Type B pancreatic cell (in vitro differentiated cells): ENCODE data around the gene UBA52. TPM values are rescaled to one million over a fixed set of nuclear protein-coding genes. Genes with fewer than 3 reads are reported as not detected.
A peak's percentile ranks its signal among the peaks of the same experiment; 100 is the strongest.
"Not testable (repeated sequence)": the region's sequence is repeated elsewhere in the genome, so short reads cannot be mapped to it uniquely, and the experiment has no call there.

Experiments
- DNase-seq: peaks from one replicate; pipeline ENCODE4 v3.0.0; 2021; ENCODE audit warnings: mixed read lengths; ENCODE audit not compliant: unreplicated experiment; ENCODE audit errors: extremely low spot score
- H3K27ac Mint-ChIP-seq: 2 replicates; pipeline ENCODE4 v1.8.0; 2021; ENCODE audit warnings: mild to moderate bottlenecking, mixed read lengths
- H3K27me3 Mint-ChIP-seq: 2 replicates; pipeline ENCODE4 v1.8.0; 2021; ENCODE audit warnings: mixed read lengths
- H3K36me3 Mint-ChIP-seq: 2 replicates; pipeline ENCODE4 v1.8.0; 2021; ENCODE audit warnings: mixed read lengths
- H3K4me1 Mint-ChIP-seq: one replicate; pipeline ENCODE4 v1.8.0; 2021; ENCODE audit warnings: mixed read lengths; ENCODE audit not compliant: unreplicated experiment
- H3K4me3 Mint-ChIP-seq: 2 replicates; pipeline ENCODE4 v1.8.0; 2021; ENCODE audit warnings: mild to moderate bottlenecking, mixed read lengths
- H3K9me3 Mint-ChIP-seq: 2 replicates; pipeline ENCODE4 v1.8.0; 2021; ENCODE audit warnings: mixed read lengths
- long read RNA-seq: library from polyadenylated mRNA; unstranded; transcript quantifications from one replicate; pipeline ENCODE4 v2.0.0, GENCODE V29; 2020
- total RNA-seq: library from RNA; stranded (reverse); gene quantifications from 2 replicates; pipeline ENCODE4 v1.2.1, GENCODE V29; 2021; ENCODE audit warnings: low replicate concordance
- TF ChIP-seq, protein P1 (sequence below): fragments of 200-600 bp; sonication (generic); conservative IDR thresholded peaks from 2 replicates; pipeline ENCODE4 v1.5.0; 2021; ENCODE audit warnings: antibody characterized with exemption, mild to moderate bottlenecking

The UBA52 gene
- 1,126 and 1,202 TPM in 2 replicates for total RNA-seq
- long read RNA-seq, transcript UBA52-202 (5 exons, 2,845 nt) = minor isoform, 68 of 459 reads
- long read RNA-seq, transcript UBA52-209 (4 exons, 514 nt) = minor isoform, 46 of 459 reads
- long read RNA-seq, transcript UBA52-201 (5 exons, 572 nt) = major isoform, 323 of 459 reads
- long read RNA-seq, partial matches to known transcripts = 3 of 459 reads
- long read RNA-seq, other reads (novel, unspliced or antisense) = 17 of 459 reads

GRCh38 chr19:18571564-18572344 lies at the start of gene UBA52:
TSS of gene UBA52 (plus strand) at chr19:18571857. CDS start at chr19:18573301, 1,444 bp downstream.
- no peaks in the 10 kb centered on the region for H3K27me3 Mint-ChIP-seq
- peaks cover 16% of the 10 kb centered on the region for H3K4me1 Mint-ChIP-seq
- no peaks in the 10 kb centered on the region for H3K9me3 Mint-ChIP-seq
- peak within 1 kb of the TSS; percentile 97 for H3K27ac Mint-ChIP-seq
- peak within 1 kb of the TSS; percentile 93 for H3K4me3 Mint-ChIP-seq
- TF ChIP-seq, protein P1, sequence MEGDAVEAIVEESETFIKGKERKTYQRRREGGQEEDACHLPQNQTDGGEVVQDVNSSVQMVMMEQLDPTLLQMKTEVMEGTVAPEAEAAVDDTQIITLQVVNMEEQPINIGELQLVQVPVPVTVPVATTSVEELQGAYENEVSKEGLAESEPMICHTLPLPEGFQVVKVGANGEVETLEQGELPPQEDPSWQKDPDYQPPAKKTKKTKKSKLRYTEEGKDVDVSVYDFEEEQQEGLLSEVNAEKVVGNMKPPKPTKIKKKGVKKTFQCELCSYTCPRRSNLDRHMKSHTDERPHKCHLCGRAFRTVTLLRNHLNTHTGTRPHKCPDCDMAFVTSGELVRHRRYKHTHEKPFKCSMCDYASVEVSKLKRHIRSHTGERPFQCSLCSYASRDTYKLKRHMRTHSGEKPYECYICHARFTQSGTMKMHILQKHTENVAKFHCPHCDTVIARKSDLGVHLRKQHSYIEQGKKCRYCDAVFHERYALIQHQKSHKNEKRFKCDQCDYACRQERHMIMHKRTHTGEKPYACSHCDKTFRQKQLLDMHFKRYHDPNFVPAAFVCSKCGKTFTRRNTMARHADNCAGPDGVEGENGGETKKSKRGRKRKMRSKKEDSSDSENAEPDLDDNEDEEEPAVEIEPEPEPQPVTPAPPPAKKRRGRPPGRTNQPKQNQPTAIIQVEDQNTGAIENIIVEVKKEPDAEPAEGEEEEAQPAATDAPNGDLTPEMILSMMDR = no peak
- peak; percentile 99 for DNase-seq
- peaks cover 15% of the 10 kb centered on the region for H3K36me3 Mint-ChIP-seq

DNA sequence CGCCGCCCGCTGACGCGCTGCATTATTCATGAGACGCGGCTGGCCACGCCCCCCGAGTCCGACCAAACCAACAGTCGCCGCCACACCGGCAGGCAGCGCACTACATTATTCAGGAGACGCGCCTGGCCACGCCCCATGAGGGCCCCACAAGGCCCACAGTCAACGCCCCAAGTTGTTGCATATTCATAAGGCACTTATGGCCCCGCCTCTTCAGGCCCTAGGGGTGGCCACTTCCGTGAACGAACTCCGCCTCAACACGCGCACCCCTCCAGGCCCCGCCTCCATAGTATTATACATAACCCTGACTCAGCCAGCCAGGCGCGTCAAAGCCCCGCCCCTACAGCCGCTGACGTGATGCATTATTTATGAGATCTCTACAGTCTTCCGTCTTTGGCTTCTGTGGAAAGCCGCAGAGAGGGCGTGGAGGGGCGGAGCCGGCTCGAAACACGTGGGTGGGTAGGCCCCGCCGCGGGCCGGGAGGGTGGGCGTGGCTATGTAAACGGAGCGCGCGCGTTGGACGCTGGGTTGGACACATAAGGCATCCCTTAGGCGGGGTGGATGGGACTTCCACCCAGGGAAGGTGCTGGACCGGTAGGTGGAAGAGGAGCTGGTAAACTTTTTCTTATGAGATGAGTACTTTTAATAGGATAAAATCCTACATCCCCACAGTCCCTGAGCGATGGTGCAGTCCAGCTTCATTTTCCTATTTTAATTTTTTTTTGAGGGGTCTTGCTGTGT lies 49.4 kb upstream of the UBA52 start:
- Mint-ChIP-seq H3K27ac (peak overlapping the region; percentile 98), H3K4me1 (peaks cover 8% of the 10 kb centered on the region), H3K4me3 (peak overlapping the region; percentile 96), H3K27me3 (no peaks in the 10 kb centered on the region), H3K36me3 (no peaks in the 10 kb centered on the region), H3K9me3 (no peaks in the 10 kb centered on the region)
- TF ChIP-seq, protein P1 = peak; percentile 27
- peak; percentile 100 for DNase-seq

- not testable (repeated sequence) for H3K4me1 Mint-ChIP-seq, H3K27me3 Mint-ChIP-seq, DNase-seq, H3K36me3 Mint-ChIP-seq, H3K9me3 Mint-ChIP-seq, H3K4me3 Mint-ChIP-seq
- H3K27ac Mint-ChIP-seq = peak overlapping the region; percentile 98
These were observed 48.7 kb upstream of the UBA52 start for GRCh38 chr19:18522862-18523440.

GRCh38 chr19:18523841-18524240 lies 47.8 kb upstream of the UBA52 start:
- H3K4me3 Mint-ChIP-seq = no peak overlapping the region
- H3K27me3 Mint-ChIP-seq = no peaks in the 10 kb centered on the region
- no peaks in the 10 kb centered on the region for H3K36me3 Mint-ChIP-seq
- no peak overlapping the region for H3K27ac Mint-ChIP-seq
- TF ChIP-seq, protein P1 = no peak
- DNase-seq = no peak
- no peaks in the 10 kb centered on the region for H3K9me3 Mint-ChIP-seq
- peaks cover 8% of the 10 kb centered on the region for H3K4me1 Mint-ChIP-seq

DNA sequence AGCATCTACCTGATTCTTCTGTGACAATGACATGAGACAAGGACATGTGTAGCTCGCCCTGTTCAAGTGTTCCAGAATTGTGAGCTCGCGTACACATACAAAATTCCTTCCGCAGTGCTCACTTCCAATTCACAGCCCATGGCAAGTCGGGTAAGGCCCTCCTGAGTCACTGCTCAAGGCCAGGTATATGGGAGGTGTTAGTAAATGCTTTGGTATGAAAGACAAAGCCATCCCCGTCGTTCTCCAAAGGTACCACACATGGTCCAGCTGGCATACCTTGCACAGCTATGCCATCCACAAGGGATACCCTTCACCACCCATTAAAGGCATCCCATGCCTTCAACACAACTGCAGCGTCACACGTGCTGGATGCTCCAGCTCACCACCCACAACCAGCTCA lies 45.3 kb upstream of the UBA52 start:
- Mint-ChIP-seq H3K27ac (no peak overlapping the region), H3K9me3 (no peaks in the 10 kb centered on the region), H3K4me1 (no peaks in the 10 kb centered on the region), H3K27me3 (no peaks in the 10 kb centered on the region), H3K36me3 (no peaks in the 10 kb centered on the region), H3K4me3 (no peak overlapping the region)
- TF ChIP-seq, protein P1 = no peak
- no peak for DNase-seq
